Measurements from ENCODE around the gene PARPBP. TPM values are rescaled to one million over a fixed set of nuclear protein-coding genes. Genes with fewer than 3 reads are reported as not detected.
"Not testable (repeated sequence)": the region's sequence is repeated elsewhere in the genome, so short reads cannot be mapped to it uniquely, and the experiment has no call there.

PARPBP gene
- polyA plus RNA-seq, 3 donors = 0.68 to 1.8 (median 1.6) TPM

DNA sequence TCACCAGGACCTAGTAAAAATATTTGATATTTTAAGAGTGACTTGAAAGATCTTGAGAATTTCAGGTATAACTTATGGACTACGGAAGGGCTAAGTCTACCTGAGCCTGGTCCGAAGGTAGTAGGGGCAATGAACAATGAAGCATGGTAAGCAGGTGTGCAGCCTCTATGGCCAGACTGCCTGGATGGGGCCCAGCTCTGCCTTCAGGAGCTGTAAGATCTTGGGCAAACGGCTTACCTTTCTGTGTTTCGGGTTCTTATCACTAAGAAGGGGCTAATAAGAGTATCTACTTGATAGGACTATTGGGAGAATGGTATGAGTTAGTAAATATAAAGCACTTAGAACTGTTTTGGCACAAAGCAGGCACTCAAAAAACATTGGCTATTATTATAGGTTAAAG, 39.1 kb upstream of the PARPBP start:
- Mint-ChIP-seq H3K36me3 (peaks cover 79 to 80% of the 10 kb centered on the region in 2 donors), H3K27me3 (ENCODE audit: low read depth in 3 of 3) (no peaks in the 10 kb centered on the region), H3K9me3 (no peaks in the 10 kb centered on the region), H3K4me3 (no peak overlapping the region), H3K27ac (no peak overlapping the region), H3K4me1 (no peaks in the 10 kb centered on the region)
- Histone ChIP-seq H2AFZ (ENCODE audit: insufficient read depth, low read depth, low read length, poor library complexity, severe bottlenecking) (no peak overlapping the region), H3K36me3 (replicated peaks in 1 of 2; ENCODE audit: control insufficient read depth in 1 of 2, insufficient read depth in 2 of 2, low read length in 2 of 2) (peaks cover 59 to 97% of the 10 kb centered on the region in 2 donors), H3K9ac (ENCODE audit: insufficient read depth, low read length, poor library complexity, severe bottlenecking) (no peak overlapping the region), H3K4me3 (replicated peaks in 1 of 3; ENCODE audit: low read depth in 2 of 3, low read length in 3 of 3) (no peak overlapping the region), H3K27ac (ENCODE audit: low read depth in 1 of 2, low read length in 2 of 2) (no peak overlapping the region), H3K4me1 (ENCODE audit: control insufficient read depth in 1 of 2, insufficient read depth in 2 of 2, low read length in 2 of 2) (no peaks in the 10 kb centered on the region), H3K4me2 (replicated peaks; ENCODE audit: extremely low read depth, low read length, poor library complexity, severe bottlenecking) (no peak overlapping the region), H4K20me1 (ENCODE audit: insufficient read depth, low read length) (no peaks in the 10 kb centered on the region), H3K79me2 (ENCODE audit: insufficient read depth, low read length) (no peaks in the 10 kb centered on the region), H3K27me3 (ENCODE audit: control insufficient read depth in 2 of 2, insufficient read depth in 2 of 2, low read length in 2 of 2) (no peaks in the 10 kb centered on the region), H3K9me3 (replicated peaks in 1 of 2; ENCODE audit: control insufficient read depth in 1 of 2, insufficient read depth in 1 of 2, low read length in 2 of 2) (no peaks in the 10 kb centered on the region)
- intact Hi-C loops (cut with micrococcal nuclease) = no loop called here
- 97% methylated on average over 3 of the region's 4 CpGs for WGBS (ENCODE audit: insufficient coverage)
- no peak for DNase-seq
- TF ChIP-seq, protein P1, sequence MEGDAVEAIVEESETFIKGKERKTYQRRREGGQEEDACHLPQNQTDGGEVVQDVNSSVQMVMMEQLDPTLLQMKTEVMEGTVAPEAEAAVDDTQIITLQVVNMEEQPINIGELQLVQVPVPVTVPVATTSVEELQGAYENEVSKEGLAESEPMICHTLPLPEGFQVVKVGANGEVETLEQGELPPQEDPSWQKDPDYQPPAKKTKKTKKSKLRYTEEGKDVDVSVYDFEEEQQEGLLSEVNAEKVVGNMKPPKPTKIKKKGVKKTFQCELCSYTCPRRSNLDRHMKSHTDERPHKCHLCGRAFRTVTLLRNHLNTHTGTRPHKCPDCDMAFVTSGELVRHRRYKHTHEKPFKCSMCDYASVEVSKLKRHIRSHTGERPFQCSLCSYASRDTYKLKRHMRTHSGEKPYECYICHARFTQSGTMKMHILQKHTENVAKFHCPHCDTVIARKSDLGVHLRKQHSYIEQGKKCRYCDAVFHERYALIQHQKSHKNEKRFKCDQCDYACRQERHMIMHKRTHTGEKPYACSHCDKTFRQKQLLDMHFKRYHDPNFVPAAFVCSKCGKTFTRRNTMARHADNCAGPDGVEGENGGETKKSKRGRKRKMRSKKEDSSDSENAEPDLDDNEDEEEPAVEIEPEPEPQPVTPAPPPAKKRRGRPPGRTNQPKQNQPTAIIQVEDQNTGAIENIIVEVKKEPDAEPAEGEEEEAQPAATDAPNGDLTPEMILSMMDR (IDR thresholded peaks at IDR 0.05) = no peak

DNA sequence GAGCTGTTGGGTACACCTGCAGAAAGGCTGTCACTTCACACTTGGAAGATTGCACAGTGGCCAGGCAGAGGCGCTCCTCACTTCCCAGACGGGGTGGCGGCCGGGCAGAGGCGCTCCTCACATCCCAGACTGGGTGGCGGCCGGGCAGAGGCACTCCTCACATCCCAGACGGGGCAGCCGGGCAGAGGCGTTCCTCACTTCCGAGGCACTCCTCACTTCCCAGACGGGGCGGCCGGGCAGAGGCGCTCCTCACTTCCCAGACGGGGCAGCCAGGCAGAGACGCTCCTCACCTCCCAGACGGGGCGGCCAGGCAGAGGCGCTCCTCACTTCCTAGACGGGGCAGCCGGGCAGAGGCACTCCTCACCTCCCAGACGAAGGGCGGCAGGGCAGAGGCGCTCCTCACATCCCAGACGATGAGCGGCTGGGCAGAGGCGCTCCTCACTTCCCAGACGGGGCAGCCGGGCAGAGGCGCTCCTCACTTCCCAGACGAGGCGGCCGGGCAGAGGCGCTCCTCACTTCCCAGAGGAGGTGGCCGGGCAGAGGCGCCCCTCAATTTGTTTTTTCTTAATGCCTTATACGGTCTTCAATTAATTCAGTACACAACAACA, 30.7 kb upstream of the PARPBP start:
- H3K27me3 Mint-ChIP-seq (ENCODE audit: low read depth in 3 of 3) = not testable (repeated sequence)

More for the DNA sequence above, 30.7 kb upstream of the PARPBP start:
- H3K79me2 ChIP-seq (ENCODE audit: insufficient read depth, low read length); H3K4me3 ChIP-seq (replicated peaks in 1 of 3; ENCODE audit: low read depth in 2 of 3, low read length in 3 of 3); H3K27ac Mint-ChIP-seq; H4K20me1 ChIP-seq (ENCODE audit: insufficient read depth, low read length); H3K9me3 Mint-ChIP-seq; H3K27me3 ChIP-seq (ENCODE audit: control insufficient read depth in 2 of 2, insufficient read depth in 2 of 2, low read length in 2 of 2); H3K4me3 Mint-ChIP-seq; DNase-seq; H3K27ac ChIP-seq (ENCODE audit: low read depth in 1 of 2, low read length in 2 of 2); H2AFZ ChIP-seq (ENCODE audit: insufficient read depth, low read depth, low read length, poor library complexity, severe bottlenecking); H3K4me2 ChIP-seq (replicated peaks; ENCODE audit: extremely low read depth, low read length, poor library complexity, severe bottlenecking); intact Hi-C loops (cut with micrococcal nuclease); H3K9me3 ChIP-seq (replicated peaks in 1 of 2; ENCODE audit: control insufficient read depth in 1 of 2, insufficient read depth in 1 of 2, low read length in 2 of 2); H3K4me1 Mint-ChIP-seq; H3K9ac ChIP-seq (ENCODE audit: insufficient read depth, low read length, poor library complexity, severe bottlenecking); H3K4me1 ChIP-seq (ENCODE audit: control insufficient read depth in 1 of 2, insufficient read depth in 2 of 2, low read length in 2 of 2): not testable (repeated sequence)
- WGBS (ENCODE audit: insufficient coverage) = 98% methylated on average over 35 of the region's 38 CpGs
- peaks cover 34 to 39% of the 10 kb centered on the region in 2 donors for H3K36me3 Mint-ChIP-seq
- peaks cover 20 to 54% of the 10 kb centered on the region in 2 donors for H3K36me3 ChIP-seq (replicated peaks in 1 of 2; ENCODE audit: control insufficient read depth in 1 of 2, insufficient read depth in 2 of 2, low read length in 2 of 2)
